NB4 (cell line): ENCODE results near the gene MRGPRF.

Experiments
- CTCF ChIP-seq: IDR thresholded peaks from one replicate; pipeline ENCODE4 v1.5.1; 2012; ENCODE audit warnings: low read depth, low read length
- MAX ChIP-seq: IDR thresholded peaks from 2 replicates; pipeline ENCODE4 v1.6.1; 2011; ENCODE audit warnings: low read depth, low read length
- MYC ChIP-seq: IDR thresholded peaks from 2 replicates; pipeline ENCODE4 v1.6.1; 2011; ENCODE audit warnings: low read depth, low read length
- POLR2A ChIP-seq: IDR thresholded peaks from 2 replicates; pipeline ENCODE4 v1.6.1; 2011; ENCODE audit warnings: mild to moderate bottlenecking; ENCODE audit not compliant: insufficient read length; ENCODE audit errors: extremely low read depth

- TF ChIP-seq CTCF (no peak), POLR2A (no peak), MYC (no peak), MAX (no peak)
These were observed 23.0 kb downstream of the MRGPRF start for GRCh38 chr11:68989936-68990606.
